Cardiac fibroblast (primary cell): Measurements from ENCODE around the gene OPCML.

Source experiments
- DNase-seq, 2 donors: peaks; one replicate each; pipeline versions ENCODE4 v3.0.0 to v3.0.0-alpha.2; 2010; ENCODE audit warnings: low read depth in 2 of 2
- H3K4me3 ChIP-seq, 2 donors: replicated peaks in 1 of 2; 1 replicate in 1 of 2; 2 replicates in 1 of 2; pipeline ENCODE4 v1.5.1; 2011; ENCODE audit warnings: low read depth in 2 of 2, low read length in 2 of 2, mild to moderate bottlenecking in 2 of 2, moderate library complexity in 1 of 2
- CTCF ChIP-seq: IDR thresholded peaks from one replicate; pipeline ENCODE4 v1.5.1; 2011; ENCODE audit warnings: low read depth, mild to moderate bottlenecking, low read length, inconsistent platforms

OPCML gene

DNA sequence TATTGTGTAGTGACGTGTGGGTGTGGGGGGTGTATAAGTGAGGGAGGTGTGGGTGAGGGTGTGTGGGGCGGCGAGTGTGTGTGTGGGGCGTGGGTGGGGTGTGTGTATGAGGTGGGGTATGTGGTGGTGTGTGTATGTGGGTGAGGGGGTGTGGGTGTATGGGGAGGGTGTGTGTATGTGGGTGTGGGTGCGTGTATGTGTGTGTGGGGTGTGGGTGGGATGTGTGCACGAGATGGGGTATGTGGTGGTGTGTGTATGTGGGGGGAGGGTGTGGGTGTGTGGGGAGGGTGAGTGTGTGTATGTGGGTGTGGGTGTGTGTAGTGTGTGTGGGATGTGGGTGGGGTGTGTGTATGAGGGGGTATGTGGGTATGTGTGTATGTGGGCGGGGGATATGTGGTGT lies 205.5 kb downstream of the OPCML start:
- TF ChIP-seq CTCF = no peak
- DNase-seq = no peak
- no peak overlapping the region for H3K4me3 ChIP-seq

GRCh38 chr11:133326332-133326731 lies 206.0 kb downstream of the OPCML start:
- TF ChIP-seq CTCF = no peak
- H3K4me3 ChIP-seq = no peak overlapping the region
- no peak for DNase-seq

- H3K4me3 ChIP-seq = no peak overlapping the region
- TF ChIP-seq CTCF = no peak
- no peak for DNase-seq
These were observed 206.6 kb downstream of the OPCML start for GRCh38 chr11:133325711-133326110.

DNA sequence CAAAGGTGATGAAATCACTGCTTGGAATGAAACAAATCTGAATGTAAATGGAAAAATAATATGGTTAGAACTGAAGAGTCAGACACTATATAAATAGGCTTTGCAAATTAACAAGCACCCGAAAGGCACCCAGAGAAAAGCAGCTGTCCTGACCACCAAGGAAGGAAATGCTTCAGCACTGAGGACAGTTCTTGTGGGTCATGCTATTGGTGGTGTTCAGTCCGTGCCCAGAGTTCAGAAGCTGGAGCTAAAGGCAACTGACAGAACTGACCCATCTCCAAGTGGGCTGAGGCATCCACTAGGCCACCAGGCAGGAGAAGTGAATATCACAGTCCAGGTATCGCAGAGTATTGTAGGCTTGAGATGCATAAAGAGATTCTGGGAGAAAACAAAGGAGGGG lies 208.9 kb downstream of the OPCML start:
- no peak for TF ChIP-seq CTCF
- DNase-seq = no peak

DNA sequence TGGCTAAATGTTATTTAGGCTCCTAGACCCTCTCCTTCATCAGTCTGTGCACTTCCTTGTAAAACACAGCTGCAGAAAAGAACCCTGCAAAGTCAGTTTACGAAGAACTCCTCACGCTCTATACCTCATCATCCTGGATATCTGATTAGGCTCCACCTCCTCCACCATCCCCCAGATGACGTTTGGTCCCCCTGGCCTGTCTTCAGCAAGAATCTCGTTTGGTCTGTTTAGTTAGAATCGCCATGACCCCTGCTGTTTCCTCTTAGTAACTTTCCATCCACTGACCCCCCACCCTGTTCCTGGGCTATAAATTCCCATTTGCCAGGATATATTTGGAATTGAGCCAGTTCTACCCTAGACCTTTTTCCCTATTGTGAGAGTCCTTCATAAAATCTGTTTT lies 214.1 kb downstream of the OPCML start:
- TF ChIP-seq CTCF = no peak
- no peak overlapping the region for H3K4me3 ChIP-seq
- no peak for DNase-seq

More for the DNA sequence above, 208.9 kb downstream of the OPCML start:
- no peak overlapping the region for H3K4me3 ChIP-seq

DNA sequence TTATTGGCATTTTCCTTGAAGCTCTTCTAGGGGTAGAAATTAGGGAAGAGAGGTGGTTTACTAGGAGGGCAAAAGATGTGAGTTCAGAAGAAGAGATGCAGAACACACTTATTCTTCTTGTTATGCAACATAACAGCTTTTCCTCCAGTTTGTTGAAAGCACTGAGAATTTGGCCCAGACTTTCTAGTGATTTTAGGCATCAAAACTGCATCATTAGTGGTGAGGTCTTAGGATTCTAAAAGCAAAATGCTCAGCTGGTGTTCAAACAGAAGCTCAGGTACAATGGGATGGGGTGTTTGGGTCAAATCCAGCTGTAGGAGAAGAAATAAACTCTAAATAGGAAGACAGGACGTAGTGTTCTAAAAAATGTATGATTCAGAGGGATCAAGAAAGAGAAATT lies 221.1 kb downstream of the OPCML start:
- H3K4me3 ChIP-seq = no peak overlapping the region
- no peak for TF ChIP-seq CTCF
- DNase-seq = no peak

DNA sequence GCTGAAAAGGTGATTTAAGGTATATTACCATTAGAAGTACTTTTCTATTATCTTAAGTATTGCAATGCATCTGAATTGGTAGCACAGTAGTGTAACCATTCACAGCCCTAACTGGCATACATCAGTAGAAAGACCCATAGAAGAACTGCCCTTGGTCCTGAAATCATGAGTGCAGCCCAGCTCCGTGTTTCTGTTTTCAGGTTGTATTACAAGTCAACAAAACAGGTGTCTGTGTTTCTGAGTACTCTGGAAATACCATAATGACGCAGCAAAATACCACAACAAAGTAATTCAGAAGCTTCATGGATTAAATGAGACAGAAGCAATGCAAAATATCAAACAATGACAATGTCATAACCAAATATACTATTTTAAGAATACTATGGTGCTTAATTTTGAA lies 226.3 kb downstream of the OPCML start:
- no peak for DNase-seq
- no peak for TF ChIP-seq CTCF
- no peak overlapping the region for H3K4me3 ChIP-seq
